GM18499 (cell line): ENCODE measurements around the gene SPA17.
A peak's percentile ranks its signal among the peaks of the same experiment; 100 is the strongest.

Experiments used
- ATAC-seq: cut with Tn5 transposase; IDR thresholded peaks from one replicate; pipeline ENCODE4 v1.9.1; 2021; ENCODE audit warnings: moderate number of reproducible peaks; ENCODE audit not compliant: insufficient read depth, unreplicated experiment

SPA17 gene

DNA sequence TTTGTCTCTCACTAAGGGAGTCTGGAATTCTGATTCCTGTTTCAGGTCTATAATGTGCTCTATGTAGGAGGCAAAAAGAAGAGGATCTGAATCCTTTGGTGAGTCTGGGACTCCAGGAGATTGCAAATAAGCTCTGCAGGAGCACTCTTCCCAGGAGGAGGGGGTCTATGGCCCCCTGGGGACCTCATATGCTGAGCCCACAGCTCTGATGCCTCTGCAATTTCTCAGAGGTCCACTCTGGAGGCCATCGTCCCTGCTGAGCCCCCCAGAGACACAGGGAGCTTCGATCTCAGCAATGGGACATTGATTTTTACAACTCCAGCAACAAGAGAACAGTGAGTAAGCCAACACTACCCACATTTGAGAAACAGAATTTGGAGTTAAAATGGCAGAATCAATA lies 45.8 kb downstream of the SPA17 start:
- ATAC-seq = no peak

DNA sequence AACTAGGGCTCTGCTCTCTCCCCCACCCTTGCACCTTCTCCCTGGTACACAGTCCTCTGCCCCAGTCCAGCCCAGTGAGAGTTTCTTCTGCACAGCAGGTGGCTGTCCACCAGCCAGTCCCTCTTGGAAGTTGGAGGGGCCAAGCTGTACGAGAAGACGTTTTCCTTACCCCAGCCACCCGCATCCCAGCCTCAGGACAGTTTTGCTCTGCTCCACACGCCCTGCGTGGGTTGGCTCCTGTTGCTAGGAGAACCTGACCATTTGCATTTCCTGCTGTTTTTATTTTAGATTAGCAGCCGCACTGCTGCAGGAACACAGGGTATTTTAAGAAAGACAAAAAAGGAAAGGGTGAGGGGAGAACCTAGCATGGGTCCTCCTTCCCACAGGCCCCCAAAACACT lies 48.5 kb downstream of the SPA17 start:
- no peak for ATAC-seq

DNA sequence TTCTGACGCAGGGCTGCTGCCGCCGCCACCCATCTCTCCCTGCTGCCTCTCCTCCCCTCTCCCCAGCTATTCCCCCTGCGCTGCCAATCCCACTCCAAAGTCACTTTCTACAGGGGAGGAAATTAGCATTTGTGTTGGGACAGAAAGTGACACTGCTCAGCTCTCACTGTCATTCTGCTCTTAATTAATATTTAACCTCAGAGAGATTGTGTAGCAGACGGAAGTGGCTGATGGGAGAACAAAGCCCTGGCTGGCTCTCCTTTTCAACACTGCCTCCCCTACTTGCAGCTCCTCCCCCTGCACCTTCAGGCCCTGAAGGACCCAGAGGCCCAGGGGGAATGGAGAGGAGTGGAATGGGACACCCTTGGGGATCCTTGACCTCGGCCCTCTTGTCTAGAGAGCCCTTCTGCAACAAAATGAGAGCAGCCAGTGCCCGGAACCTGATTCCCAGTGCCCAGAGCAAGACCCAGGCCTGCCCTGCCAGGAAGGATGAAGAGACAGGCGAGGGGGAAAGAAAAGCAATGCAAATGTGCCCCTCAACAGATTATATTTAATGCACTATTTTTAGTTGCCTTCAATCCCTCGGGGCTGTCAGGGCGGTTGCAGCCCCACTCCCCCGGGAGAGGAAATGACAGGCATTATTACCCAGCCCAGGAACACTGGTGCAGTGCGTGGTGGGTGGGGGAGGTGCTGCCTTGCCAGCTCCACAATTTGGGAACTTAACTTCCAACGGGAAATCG lies 51.4 kb downstream of the SPA17 start:
- ATAC-seq = peak; percentile 75

DNA sequence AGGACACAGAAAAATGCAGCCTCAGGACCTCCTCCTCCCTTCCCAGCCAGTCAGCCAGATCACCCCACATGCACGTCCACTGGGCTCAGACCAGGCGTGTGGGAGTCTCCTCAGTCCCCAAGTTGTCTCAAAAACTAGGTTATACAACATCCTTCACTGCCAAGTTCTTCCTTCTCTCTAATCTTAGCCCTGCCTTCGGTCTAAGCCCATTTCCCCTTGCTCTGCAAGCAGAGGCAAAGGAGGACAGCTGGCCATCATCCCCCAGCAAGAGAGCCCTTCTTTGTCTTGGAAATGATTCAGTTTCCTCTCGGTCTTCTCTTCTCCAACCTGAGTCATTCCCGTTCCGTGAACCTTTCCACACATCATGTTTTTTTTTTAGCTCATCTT lies 52.0 kb downstream of the SPA17 start:
- ATAC-seq = peak; percentile 6

DNA sequence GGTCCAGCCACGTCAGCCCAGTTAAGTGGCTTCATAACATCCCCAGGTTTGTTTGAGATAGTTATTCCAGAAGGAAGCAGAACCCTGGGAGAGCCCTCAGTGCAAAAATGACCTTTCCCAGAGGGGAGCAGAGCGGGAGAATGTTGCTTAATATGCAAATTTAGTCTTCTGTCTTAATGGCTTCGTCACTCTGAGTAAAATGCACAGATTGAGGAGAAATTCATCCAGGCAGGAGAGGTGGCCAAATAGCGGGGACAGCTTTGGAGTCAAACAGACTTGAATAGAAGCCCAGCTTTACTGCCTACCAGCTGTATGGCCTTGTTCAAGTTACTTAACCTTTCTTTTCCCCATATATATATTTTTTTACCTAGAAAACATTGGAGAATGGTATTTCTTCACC lies 53.8 kb downstream of the SPA17 start:
- no peak for ATAC-seq

DNA sequence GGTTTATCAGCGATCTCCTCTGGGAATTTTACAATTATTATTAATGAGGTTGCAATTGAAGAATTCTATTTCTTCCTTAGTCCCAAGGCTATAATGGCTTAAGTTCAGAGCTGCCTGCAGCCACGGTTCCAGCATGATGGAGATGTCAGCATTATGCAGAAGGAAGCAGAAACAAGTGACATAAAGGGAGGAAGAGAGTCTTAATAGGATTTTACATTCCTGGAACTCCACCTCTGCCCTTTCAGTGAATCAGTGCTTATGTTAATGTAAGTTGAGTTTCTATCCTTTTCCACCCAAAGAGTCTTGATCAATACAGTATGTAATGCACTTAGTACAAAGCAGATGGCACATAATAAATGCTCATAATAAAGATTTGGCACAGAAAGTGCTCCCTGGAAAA lies 54.4 kb downstream of the SPA17 start:
- no peak for ATAC-seq

DNA sequence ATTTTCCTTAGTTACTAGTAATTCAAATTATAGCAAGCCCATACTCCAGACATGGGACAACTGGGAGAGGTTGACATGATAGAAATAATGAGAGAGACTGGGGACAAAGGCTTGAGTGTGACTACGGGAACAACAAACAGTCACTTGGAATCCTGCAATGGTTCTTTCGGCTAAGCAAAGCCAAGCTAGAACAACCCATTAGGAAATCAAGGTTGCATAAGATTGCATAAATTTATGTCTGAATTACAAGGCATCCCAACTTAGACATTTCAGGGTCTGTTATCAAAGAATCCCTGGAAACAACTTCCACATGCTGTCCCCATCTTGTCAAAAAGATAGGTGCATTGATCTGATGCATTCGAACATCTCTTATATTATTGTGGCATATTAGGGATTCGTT lies 55.9 kb downstream of the SPA17 start:
- ATAC-seq = no peak

DNA sequence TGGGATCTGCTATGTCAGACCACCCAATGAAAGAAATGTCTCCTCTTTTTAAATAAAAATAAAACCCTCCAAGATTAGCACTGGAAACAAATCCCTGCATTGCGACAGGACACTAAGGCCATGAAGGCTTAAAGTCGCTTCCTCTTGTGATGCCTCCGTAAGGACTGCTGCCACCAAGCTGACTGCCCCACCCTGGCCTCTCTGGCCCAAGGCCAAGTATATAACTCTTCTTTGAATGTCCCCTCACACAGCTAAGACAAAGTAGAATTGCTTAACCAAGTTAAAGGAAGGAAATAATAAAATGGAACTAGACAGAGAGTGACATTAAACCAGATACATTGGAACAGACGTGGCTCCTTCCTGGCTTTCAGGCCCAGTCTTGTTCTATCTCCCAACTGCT lies 58.5 kb downstream of the SPA17 start:
- ATAC-seq = no peak

DNA sequence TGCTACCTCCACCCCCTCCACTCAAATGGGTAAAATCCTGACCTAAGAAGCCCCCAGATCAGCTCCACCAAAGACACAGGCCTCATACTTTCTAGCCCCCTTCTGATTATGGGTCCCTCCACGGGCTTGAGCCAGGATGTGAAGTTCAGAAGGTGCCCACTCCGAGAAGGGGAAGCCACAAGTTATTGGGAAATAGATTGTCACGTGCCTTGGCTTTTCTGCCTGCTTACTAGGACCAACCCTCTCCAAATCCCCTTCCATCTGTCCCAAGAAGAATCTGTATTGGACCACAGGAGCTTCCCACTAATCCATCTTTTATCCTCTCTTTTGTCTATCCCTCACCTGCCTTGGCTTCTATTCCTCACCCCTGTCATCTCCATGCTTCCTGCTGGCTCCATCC lies 63.0 kb downstream of the SPA17 start:
- ATAC-seq = no peak

DNA sequence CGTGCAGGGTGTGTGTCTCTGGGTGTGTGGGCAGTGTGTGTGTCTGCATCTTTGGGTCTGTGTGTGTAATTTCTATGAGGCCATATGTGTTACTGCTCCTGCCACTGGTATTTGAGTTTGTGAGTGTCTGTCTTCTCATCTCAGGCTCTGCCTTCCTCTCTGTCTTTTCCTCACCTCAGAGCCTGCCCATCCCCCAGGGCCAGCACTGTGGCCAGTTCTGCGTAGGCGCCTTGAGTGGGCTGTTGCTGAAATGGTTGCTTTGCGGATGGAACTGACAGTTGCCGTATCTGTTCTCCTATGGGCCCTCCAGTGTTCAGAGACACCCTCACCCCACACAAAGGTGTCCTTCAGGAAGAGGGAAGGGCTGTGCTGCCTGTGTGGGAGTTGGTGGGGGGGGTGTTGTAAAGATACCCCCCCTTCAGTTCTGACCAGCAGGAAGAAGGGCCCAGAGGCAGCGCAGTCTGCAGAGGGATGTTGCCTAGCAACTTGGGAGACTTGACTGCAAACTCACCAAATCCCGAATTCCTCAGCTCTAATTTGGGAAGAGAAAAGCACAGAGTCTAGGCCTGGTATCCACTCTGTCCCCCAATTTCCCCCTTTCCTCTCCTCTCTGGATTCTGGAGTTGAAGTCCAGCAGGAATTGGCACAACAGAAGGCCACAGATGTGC lies 64.1 kb downstream of the SPA17 start:
- ATAC-seq = no peak

DNA sequence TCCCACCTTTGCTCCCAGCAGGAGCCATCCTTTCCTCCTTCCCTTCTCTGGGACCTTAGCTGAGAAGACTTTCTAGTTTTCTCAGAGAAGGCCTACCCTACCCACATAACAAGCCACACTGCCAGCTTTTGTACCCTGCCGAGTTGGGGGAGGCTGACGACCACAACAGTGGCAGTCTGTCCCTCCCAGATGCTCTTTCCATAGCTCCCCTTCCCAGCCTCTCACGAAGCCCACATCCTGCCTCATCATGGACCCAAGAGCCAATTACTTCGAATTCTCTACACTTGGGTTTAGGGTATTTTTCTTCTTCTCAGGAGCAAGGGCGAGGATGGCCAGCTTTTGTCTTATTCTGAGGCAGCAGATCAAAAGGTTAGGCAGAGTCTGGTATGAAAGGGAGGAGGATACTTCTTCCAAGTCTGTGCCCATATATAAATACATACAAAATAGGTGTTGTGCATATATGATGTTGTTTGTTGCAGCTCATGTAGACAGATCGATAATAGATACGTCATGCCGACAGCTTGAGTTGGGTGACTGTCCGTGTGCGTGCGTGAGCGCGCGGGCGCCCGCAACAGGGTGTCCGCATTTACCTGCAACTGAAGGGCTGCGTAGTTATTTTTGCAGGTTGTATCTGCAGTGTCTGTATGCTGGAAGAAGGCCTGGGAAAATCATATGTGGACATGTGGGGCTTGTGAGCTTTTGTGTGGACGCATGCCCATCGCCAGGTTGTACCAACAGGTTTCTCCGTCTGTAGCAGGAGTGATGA lies 65.2 kb downstream of the SPA17 start:
- ATAC-seq = no peak

DNA sequence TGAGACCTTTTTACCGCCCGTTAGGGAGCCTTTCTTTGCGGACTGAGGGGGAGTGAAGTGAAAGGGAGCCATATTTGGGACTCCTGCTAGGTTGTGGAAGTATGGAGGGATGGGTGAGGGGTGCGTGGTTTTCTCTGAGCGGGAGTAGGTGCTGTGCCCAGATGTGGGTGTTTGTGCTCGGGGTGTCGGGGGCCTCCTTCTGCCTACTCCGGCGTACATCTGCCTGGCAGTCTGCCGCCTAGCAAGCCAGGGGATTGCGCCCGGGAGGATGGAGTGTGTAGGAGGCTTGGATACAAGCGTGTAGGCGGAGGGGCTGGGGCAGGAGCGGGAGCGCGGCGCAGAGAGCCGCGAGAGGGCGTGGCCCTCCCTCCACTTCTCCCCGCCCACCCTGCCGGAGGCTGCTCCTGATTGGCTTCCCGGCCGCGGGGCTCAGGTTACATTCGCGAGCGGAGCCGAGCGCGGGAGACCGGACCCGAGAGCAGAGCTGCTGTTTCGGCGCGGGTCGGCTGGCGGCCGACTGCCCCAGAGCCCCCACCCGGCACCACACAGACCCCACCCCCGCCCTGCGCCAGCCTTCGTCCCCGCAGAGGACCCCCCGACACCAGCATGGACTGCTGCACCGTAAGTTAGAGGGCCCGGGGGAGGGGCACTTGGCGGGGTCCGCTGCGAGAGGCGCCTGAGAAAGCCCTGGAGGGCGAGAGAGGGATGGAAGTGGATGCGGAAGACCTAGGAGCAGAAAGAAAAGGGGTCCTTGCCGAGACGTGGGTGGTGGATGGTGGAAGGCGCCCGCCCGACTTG lies 66.0 kb downstream of the SPA17 start, which contains the start of gene NRGN:
Gene NRGN (plus strand): TSS at position 464 of the 798 bp plus-strand sequence. CDS start 143 bp downstream, at position 607.
- peak; percentile 90 for ATAC-seq

DNA sequence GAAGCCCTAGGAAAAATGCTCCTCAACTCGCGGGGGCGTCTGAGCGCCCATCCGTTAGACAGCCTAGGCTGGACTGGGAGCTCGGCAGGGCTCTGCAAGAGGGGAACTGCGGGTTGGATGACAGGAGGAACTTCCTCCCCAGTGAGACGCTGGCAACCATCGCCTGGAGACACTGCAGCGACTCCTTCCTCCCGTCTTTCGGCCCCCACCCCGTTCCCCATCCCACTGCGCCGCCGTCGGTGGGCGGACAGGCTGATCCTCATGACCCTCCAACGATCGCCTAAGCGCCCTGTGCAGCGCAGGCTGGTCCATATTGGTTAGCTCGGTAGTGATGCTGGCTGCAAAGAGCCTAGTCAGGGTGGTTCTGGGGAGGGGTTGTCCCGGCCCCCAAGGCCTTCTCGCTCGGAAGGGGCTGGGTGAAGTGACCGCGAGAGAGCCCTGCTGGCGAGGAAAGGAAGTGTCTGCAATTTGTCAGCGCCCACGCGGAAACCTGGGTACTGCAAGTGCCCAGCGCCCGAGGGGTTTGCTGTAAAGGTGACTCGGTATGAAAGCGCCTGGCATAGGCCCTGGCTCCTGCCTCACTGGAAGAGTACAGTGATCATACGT lies 66.7 kb downstream of the SPA17 start:
- ATAC-seq = no peak

DNA sequence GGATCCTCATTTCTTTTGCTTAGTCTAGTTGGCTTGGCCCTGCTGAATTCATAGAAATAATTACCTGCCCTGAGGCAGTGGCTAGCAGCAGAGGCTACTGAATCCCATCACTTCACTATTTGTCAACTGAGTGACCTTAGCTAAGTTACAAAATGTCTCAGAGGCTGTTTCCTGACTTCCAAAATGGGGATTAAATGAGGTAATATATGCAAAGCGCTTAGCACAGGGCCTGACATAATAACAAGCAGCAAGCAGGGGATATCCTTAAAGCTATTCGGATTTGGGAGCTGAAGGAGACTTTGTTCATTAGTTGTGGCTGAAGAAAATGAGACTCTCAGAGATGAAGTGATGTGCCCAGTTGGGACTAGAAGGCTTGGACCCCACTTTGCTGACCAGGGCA lies 68.9 kb downstream of the SPA17 start:
- ATAC-seq = no peak

DNA sequence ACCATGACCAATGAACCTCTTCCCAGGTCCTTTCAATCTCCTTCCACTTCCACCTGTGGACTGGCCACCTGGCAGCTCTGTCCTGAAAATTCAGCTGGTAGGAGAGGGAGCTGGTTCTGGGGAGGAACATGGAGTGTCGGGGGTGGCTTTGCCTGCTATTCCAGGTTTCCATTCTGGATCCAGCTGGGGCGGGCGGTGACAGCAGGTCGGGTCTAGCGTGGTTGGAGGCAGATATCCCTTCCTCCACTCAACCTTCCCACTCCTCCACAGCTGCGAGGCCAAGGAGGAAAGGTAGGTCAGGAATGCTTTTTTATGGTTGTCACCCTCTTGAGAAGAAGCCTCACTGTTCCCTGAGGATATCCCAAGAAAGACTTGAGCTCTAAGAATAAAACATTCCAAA lies 69.3 kb downstream of the SPA17 start:
- no peak for ATAC-seq

DNA sequence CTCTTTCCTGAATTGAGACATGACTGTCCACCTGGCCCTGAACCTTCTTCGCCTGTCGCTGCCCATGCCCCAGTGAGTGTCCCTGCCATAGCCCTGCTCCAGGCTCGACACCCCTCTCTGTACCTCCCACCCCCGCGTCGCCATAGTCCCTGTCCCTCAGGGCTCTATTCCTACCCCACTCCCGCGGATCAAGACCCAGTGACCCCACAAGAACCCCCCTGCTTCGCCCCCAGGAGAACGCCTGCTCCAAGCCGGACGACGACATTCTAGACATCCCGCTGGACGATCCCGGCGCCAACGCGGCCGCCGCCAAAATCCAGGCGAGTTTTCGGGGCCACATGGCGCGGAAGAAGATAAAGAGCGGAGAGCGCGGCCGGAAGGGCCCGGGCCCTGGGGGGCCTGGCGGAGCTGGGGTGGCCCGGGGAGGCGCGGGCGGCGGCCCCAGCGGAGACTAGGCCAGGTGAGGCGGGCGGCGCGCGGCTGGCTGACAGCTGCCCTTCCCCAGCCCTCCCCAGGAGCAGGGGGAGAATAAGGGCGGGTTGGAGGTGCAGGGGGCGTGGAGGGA lies 71.6 kb downstream of the SPA17 start:
- ATAC-seq = no peak

DNA sequence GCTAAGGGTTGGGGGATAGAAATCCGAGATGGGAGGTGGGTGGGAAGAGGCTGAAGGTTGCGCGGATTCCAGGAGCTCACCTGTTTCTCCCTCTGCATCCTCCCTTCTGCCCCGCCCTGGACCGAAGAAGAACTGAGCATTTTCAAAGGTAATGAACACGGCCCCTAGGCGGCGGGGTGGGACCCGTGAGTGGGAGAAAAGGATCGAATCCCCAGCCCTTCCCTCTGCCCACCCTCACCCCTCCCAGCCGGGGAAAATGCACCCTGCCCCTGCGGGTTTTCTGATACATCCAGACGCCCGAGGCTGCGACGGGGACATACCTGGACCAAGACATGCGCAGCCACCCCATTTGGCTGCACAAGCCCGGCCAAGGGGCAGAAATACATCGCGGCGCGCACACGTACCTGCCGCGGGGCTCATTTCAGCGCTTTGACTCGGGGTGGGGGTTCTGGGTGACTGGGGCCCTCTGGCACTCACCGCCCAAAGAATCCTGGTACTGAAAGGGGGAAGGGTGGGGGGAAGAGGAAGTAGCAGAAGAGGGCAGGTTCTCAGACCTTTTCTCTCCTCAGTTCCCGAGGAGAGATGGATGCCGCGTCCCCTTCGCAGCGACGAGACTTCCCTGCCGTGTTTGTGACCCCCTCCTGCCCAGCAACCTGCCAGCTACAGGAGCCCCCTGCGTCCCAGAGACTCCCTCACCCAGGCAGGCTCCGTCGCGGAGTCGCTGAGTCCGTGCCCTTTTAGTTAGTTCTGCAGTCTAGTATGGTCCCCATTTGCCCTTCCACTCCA lies 72.3 kb downstream of the SPA17 start:
- ATAC-seq = peak; percentile 0

DNA sequence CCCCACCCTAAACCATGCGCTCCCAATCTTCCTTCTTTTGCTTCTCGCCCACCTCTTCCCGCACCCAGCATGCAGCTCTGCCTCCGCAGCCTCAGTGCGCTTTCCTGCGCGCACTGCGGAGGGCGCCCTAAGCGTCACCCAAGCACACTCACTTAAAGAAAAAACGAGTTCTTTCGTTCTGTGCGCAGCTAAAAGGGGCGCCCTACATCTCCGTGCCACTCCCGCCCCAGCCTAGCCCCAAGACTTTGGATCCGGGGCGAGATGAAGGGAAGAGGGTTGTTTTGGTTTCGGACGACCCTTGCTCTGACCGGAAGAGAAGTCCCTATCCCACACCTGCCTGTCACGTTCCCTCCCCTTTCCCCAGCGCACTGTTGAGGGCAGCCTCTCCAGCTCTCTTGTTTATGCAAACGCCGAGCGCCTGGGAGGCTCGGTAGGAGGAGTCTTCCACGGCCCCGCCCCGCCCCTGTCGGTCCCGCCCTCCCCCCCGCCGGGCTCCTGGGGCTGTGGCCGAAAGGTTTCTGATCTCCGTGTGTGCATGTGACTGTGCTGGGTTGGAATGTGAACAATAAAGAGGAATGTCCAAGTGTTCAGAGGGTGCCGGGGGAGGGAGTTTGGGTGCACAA lies 73.0 kb downstream of the SPA17 start:
- peak; percentile 80 for ATAC-seq
